HG03139 (cell line): ENCODE measurements around the gene ELP6.
A peak's percentile ranks its signal among the peaks of the same experiment; 100 is the strongest.

Source experiments
- ATAC-seq: cut with Tn5 transposase; IDR thresholded peaks from one replicate; pipeline ENCODE4 v1.9.1; 2021; ENCODE audit not compliant: unreplicated experiment

Gene ELP6, protein sequence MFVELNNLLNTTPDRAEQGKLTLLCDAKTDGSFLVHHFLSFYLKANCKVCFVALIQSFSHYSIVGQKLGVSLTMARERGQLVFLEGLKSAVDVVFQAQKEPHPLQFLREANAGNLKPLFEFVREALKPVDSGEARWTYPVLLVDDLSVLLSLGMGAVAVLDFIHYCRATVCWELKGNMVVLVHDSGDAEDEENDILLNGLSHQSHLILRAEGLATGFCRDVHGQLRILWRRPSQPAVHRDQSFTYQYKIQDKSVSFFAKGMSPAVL

DNA sequence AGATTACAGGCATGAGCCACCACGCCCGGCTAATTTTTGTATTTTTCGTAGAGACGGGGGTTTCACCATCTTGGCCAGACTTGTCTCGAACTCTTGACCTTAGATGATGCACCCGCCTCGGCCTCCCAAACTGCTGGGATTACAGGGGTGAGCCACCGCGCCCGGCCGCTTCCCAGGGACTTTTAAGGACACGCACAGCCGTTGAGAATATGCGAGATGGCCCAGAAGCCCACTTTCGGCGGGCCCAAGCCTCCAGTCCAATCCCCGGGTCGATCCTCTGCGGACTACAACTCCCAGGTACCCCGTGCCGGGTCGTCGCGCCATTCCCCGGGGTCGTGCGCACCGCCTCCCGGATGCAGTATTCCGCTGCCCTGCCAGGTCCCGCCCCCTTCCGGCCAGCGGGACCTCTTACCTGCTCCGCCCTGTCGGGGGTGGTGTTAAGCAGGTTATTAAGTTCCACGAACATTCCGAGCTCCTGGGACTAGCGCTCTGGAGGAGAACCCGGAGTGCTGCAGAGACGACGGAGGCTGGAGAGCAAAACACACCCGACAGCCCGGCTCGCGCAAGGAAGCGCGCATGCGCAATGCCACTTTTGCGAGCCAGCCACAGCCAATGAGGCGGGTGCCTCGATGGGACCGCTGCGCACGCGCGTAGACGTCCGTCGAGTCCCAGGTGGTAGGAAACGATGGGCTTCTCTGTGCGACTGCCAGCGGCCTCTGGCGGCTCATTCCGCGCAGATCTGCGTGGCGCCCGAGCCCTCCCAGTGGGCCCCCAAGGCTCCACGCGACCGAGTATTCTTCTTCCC is at the start of gene ELP6:
TSS of gene ELP6 (minus strand) at position 588 of the 805 bp plus-strand sequence. CDS start at position 466, 122 bp downstream.
- peak; percentile 88 for ATAC-seq

DNA sequence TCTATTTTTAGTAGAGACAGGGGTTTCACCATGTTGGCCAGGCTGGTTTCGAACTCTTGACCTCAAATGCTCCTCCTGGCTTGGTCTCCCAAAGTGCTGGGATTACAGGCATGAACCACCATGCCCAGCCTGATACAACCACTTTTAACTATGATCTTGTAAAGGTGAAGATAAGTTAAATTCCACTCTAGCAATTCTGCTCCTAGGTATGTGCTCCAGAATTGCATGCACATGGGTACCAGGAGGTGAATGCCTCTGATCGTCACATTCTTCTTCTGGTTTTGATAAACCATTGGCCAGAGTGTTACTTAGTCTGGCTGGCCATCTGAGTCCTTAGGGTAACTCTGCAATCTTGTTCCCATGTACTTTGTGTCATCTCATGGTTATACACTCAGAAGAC is 42.8 kb upstream of the ELP6 start:
- no peak for ATAC-seq

DNA sequence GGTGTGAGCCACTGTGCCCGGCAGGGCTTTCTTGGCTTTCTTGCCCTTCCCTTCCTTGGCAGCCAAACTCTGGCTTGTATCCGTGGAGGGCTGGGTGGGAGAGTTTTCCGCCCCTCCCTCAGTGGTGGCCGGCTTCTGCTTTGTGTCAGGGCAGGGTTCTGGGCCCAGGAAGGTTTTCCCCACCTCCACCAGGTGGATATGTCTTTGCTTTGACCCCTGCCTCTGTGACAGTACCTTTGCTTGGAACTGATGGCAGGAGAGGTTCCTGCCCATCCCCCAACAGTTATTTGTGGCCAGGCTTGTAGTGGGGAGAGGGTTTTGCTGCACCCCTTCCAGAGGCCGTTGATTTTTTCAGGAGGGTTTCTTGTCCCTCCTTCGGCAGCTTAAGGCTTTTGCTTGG is 40.8 kb upstream of the ELP6 start:
- ATAC-seq, result no peak

DNA sequence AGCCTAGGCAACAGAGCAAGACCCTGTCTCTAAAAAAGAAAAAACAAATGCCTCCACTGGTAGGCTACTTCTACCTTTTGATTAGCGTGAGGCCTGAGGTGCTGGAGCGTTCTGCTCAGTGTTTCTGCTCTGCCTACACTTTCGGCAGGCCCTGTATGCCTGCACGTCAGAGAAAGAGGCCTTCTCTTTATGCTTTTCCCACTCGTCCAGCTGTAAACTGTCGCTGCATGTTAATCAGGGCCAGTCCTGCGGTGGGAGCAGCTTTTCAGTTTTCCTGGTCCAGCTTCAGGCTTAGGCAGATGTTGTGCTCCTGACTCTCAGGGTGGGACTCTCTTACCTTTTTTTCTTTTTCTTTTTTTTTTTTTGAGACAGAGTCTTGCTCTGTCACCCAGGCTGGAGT is 39.9 kb upstream of the ELP6 start:
- ATAC-seq, result no peak

DNA sequence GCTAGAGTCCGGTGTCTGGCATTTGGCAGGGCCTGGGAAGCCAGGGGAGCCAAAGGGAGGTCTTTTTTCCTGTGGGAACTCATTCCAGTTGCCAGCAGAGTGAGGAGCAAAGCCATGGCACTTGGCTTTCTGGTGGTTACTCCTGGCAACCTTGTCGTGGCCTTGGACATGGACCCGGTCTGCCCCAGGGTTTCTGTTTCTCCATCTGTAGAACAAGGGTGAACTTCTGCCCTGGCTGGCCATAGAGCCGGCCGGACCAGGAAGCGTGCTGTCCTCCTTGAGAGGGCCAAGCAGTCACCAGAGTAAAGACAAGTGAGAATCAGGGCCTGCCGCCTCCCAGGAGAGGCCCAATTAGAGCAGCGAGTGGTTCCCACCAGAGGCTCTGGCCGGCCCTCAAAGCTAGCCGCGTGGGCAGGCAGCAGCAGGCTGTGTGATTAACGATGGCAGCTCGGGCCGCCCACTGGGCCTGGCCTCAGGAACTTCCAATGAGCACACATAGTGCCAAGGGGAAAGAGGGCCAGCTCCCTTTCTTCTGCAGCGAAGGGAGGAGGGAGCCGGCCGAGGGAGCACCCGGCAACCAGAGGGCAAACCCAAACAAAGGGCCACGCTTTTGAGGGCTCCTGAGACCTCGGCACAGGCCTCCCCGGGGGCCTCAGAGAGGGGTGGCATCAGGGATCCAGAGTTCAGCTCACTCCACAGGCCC is 29.1 kb upstream of the ELP6 start:
- ATAC-seq, result no peak

DNA sequence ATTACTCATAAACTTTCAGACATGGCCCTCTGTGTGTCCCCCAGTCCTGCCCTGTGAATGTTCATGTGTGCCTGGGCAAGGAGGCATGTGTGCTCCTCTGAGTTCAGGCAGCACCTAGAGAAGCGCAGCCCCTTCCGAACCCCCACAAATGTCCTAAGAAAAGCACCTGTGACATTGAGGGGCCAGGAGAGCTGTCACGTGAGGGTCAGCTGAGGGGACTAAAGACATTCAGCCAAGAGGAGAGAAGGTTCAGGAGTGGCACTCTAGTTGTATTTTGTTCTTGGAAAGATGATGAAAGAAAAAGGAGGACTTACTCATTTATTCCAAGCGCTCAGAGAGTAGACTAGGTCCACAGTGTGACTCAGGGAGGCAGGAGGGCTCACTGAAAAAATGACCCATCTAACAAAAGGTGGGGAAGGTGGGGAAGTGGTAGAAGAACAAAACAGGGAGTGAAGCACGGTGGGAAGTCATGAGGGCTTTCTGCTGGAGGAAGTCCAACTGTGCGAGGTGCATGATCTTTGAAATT is 28.1 kb upstream of the ELP6 start:
- no peak for ATAC-seq

DNA sequence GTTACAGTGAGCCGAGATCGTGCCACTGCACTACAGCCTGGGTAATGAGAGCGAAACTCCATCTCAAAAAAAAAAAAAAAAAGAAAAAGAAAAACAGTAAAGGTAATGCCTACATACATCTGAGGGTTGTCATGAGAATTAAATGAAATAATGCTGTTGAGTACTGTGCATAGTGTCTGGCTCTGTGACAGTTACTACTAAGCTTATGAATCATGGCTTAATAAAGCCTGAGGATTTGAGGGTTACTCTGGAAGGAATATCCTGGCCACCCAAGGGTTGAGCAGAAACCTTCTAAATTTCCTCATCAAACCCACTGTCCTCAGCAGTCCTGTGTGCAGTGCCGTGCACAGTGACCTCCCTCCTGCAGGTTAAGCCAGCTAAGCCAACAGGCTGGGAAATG is 26.8 kb upstream of the ELP6 start:
- ATAC-seq, result no peak

DNA sequence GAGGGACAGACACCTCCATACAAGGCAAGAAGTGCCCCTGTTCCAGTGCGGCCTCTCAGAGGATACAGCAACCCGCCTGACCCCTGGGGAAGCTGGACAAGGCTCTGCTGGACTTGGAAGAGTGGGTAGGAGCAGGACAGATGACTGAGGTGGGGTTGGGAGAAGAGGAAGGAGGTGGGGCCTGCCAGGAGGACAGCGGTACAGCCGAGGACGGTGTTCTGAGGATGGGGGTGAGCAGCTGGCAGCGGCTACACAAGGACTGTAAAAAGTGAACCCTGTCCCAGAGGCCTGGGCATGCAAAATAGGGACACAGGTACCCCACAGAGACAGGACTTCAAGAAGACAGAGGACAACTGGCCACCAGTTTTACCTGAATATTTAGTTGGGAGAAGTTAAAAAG is 23.5 kb upstream of the ELP6 start:
- ATAC-seq, result no peak

DNA sequence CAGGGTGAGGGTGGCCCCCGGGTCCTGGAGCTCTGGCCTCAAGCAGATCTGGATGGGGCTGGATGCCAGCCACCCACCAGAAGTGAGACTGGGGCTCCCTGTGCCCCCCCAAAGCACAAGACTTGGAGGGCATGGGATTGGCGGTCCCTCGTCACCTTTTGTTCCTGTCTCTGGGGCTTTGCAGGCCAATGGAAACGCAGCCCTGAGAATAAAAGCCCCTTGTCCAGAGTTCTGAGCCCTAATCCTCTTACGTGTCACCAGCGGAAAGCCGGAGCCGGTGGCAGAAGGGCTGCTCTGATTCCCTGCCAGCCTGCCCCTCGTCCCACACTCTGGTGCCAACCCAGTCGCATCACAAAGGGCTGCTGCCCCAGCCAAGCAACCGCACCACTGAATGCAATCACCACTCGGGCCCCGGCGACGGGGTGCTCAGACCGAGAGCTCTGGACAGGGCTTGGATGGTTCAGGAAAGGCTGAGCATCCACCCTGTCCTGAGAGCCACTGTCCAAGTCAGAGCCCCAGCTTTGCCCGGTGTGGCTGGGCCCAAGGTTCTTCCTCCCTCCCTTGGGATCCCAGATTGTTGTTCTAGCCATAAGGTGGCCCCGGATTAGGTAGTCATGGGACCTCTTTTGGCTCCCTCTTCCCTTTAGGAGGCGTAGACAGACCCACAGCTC is 22.8 kb upstream of the ELP6 start:
- no peak for ATAC-seq

DNA sequence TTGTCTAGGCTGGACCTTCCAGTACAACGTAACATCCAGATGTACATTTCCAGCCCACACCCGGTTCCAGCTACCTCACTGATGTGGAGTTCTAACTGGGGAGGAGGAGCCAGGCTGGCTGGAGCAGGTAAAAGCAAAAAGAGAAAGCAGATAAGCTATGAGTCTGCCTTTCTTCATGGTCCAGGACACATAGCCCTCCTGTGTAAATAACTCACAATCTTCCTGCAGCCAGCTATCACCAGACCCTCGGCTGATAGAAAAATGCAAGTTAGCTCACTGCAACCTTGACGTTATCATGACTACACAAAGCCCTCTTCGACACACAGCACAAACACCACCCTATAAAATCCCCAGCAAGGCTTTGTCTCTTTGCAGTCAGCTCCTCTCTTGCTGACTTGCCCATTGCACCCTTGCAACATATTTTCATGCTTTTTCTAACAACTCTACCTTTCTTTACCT is 20.5 kb upstream of the ELP6 start:
- no peak for ATAC-seq

DNA sequence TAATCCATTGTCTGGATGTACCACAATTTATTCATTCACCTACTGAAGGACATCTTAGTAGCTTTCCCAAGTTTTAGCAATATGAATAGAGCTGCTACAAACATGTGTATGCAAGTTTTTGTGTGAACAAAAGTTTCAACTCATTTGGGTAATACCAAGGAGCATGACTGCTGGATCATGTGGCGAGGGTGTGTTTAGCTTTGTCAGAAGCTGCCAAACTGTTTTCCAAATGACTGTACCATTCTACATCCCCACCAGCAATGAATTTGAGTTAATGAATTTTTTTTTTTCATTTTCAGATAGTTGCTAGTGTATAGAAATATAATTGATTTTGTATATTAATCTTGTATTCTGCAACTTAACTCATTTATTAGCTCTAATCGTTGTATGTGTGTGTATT is 20.0 kb upstream of the ELP6 start:
- no peak for ATAC-seq

DNA sequence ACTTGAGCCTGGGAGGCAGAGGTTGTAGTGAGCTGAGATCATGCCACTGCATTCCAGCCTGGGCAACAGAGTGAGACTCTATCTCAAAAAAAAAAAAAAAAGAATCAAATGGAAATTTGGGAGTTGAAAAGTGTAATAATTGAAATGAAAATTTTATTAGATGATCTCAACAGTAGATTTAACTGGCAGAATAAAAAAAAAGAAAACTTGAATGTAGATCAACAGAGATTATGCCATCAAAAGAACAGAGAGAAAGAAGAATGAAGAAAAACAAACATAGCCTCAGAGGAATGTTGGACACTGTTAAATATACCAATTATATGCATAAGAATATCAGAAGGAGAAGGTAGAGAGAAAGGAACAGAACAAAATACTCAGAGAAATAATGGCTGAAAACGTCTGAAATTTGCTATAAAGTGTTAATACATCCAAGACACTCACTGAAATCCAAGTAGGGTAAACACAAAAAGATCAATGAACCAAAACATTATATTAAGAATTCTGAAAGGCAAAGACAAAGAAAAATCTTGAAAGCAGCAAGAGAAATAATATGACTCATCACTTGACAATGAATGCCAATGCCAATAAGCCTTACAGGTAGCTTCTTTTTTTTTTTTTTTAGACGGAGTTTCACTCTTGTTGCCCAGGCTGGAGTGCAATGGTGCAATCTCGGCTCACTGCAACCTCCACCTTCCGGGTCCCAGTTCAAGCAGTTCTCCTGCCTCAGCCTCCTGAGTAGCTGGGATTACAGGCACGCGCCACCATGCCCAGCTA is 14.6 kb upstream of the ELP6 start:
- no peak for ATAC-seq

DNA sequence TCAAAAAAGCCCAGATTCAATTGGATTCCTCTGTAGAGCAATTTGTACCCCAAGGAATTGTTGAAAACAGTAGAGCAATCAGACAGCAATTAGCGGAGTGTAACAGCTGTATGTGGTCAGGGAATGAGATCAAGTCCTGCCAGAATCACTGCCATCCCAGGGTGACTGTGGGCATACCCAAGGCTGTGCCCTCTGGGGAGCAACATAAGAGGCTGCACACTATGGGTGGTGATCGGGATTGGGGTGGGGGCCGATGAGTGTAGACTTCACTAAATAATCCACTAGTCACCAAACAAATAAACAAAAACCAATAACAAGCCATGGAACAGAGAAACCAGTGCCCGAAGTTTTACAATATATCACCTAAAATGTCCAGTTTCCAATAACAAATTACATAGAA is 12.1 kb upstream of the ELP6 start:
- ATAC-seq, result no peak

DNA sequence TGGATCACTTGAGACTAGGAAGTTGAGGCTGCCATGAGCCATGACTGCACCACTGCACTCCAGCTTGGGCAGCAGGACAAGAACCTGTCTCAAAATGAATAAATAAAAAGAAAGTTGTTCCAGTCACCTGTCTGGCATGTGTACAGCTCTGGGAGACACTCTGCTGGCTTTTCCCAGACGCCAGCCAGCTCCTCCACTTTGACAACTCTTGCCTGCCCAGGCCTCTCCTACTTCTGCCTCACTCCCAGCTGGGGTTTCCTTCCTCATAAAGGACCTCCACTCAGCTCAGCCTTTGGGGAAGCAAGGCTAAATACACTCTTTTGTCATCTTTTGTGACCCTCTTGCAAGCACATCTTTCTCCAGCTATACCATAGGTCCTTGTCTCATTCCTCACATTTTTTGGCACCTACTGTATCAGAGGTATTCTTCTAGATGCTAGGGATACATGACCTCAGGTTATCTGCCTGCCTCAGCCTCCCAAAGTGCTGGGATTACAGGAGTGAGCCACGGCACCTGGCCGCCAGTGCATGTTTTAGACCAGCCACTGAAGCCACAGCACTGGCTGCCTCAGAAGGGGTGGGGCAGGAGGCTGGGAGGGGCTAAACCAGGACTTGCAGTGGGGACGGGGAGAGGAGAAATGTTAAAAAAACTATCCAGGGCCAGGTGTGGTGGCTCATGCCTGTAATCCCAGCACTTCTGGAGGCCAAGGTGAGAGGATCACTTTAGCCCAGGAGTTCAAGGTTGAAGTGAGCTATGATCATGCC is 10.0 kb upstream of the ELP6 start:
- ATAC-seq, result no peak

DNA sequence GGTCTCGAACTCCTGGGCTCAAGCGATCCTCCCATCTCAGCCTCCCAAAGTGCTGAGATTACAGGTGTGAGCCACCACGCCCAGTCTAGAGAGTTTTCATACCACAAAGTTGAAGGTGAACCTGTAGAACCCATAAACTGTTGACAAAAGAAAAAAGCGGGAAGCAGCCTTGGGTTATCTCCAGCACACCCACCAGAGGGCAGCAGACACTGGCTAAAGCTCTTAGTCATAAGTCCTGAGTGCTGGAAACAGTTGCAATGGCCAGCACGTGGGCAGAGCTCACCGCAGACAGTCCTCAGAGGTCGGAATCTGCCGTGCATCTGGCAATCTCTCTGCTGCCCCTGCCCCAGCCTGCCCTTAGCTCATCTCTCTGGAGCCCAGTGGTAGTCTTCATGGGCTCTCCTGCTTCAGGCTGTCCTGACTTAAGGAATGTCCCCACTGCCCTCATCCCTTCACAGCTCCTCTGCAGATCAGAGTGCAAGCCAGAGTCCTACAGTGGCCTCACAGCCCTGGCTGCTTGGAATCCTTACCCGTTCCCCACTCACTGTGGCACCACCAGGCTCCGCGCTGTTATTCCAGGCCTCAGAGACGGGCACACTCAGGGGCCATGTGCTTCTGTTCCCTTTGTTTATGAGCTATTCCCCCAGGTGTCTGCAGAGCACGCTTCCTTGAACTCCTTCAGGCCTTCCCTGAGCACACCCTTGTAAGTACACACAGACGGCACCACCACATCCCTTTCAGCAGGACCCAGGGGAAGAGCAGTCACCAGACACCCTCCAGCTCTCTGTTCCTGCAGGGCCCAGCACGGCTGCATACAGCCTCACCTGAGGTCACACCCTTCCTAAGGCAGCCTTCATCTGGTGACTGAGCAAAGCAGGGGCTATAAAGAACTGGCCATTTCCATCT is 8.8 kb upstream of the ELP6 start:
- no peak for ATAC-seq

DNA sequence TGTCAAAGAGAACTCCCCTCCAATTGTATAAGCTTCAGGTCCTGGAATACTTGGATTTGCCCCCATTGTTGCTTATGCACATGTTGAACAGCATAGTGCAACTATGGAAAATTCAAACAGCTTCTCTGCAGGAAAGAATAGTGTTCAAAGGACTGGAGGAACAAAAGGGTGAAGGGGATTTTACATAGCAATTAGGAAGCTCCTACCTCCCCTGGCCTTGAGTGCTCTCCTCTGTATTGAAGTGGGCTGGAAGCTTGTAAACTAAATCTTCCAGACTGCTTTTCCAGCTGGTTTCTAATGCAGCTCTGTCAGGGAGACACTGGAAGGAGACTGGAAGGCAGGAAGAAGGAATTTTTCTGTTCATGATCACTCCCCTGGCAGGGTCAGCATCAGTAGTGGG is 7.2 kb upstream of the ELP6 start:
- ATAC-seq, result no peak

DNA sequence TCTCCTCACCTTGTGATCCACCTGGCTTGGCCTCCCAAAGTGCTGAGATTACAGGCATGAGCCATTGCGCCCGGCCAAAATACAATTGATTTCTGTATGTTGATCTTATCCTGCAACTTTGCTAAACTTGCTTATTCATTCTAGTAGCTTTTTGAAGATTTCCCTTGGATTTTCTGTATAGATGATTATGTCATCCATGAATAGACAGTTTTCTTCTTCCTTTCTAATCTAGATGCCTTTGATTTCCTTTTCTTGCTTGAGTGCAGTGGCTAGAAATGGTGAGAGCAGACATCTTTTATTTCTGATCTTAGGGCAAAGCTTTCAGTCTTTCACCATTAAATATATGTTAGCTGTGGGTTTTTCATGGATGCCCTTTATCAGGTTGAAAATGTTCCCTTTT is 4.4 kb upstream of the ELP6 start:
- no peak for ATAC-seq

DNA sequence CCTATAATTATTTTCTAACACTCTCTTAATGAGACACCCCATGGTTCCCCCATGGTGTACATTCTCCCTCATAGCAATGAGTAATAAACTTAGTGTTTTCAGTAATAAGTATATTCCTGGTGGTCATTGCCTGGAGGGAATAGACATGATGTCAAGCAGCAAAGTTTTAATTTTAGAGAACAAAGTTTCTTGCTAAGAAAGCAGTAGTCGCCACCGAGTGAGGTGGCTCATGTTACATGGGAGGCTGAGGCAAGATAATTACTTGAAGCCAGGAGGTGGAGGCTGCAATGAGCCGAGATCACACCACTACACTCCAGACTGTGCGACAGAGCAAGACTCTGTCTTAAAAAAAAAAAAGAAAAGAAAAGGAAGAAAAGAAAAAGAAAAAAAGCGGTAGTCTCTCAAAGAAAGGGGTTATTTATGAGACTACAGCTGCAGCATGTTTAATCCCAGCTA is 2.4 kb upstream of the ELP6 start:
- no peak for ATAC-seq

DNA sequence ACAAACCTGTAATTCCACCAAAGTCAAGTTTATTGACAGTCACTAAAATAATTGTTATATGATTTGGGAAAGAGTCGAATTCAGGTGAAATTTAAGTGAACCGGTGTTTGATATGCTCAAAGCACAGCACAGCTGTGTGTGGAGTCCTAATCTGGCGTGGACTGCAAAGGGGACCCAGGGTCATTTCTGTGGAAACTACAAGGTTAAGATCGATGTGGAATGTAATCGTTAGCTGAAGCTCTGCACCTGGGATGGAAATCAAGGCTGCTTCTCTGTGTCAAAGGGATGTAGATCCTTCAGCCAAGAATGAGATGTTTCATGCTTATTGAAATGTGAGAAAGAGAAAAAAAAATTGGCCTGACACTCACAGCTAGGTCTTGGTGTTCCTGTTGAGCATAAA is 1.6 kb upstream of the ELP6 start:
- ATAC-seq, result no peak
